Panc1 (cell line): Measurements from ENCODE around the gene PGBD2. TPM values are rescaled to one million over a fixed set of nuclear protein-coding genes. Genes with fewer than 3 reads are reported as not detected.
"Not testable (repeated sequence)": the region's sequence is repeated elsewhere in the genome, so short reads cannot be mapped to it uniquely, and the experiment has no call there.

Experiments used
- ATAC-seq: fragments of 200-7000 bp; cut with Tn5 transposase; 2 replicates; pipeline ENCODE4 v1.9.1; 2020; ENCODE audit warnings: mild to moderate bottlenecking, moderate library complexity
- BruUV-seq: library from RNA; stranded (reverse); fragments of 400-500 nt; replicated peaks from 2 replicates; lab custom pipeline; 2021; lab: Mats Ljungman, UMichigan
- CTCF ChIA-PET: fragments of 300-600 bp; sonication (Branson Sonifier 250); formaldehyde crosslinking; loops from one replicate; lab custom pipeline; 2022; ENCODE audit warnings: antibody characterized with exemption; lab: Charles Lee
- POLR2A ChIA-PET: fragments of 300-600 bp; sonication (Branson Sonifier 250); formaldehyde crosslinking; loops from one replicate; lab custom pipeline; 2022; ENCODE audit warnings: antibody characterized with exemption; lab: Charles Lee
- DNase-seq: peaks from one replicate; pipeline ENCODE4 v3.0.0-alpha.2; 2010; ENCODE audit warnings: low read depth, low spot score
- H3K27ac ChIP-seq: 2 replicates; pipeline ENCODE4 v1.5.1; 2011; ENCODE audit warnings: mild to moderate bottlenecking, low read length, inconsistent platforms
- H3K27me3 ChIP-seq: fragments of 200-500 bp; sonication (Bioruptor generic); 2 replicates; pipeline ENCODE4 v1.6.0; 2014; ENCODE audit warnings: low read length, inconsistent platforms; ENCODE audit not compliant: control insufficient read depth, insufficient read depth
- H3K36me3 ChIP-seq: fragments of 200-500 bp; sonication (Bioruptor generic); 2 replicates; pipeline ENCODE4 v1.5.1; 2014; ENCODE audit warnings: inconsistent platforms, mild to moderate bottlenecking, low read length, moderate library complexity; ENCODE audit not compliant: control insufficient read depth, insufficient read depth
- H3K4me1 ChIP-seq: 2 replicates; pipeline ENCODE4 v1.5.1; 2011; ENCODE audit warnings: inconsistent platforms, mild to moderate bottlenecking, low read length, moderate library complexity; ENCODE audit not compliant: control insufficient read depth, insufficient read depth
- H3K4me3 ChIP-seq, 2 experiments: 2 replicates each; pipeline ENCODE4 v1.5.1; 2011 to 2012; ENCODE audit warnings: low read depth in 2 of 2, low read length in 2 of 2, mild to moderate bottlenecking in 2 of 2, inconsistent platforms in 1 of 2, moderate library complexity in 1 of 2
- H3K9me3 ChIP-seq: fragments of 200-500 bp; sonication (Bioruptor generic); 2 replicates; pipeline ENCODE4 v1.5.1; 2014; ENCODE audit warnings: low read depth, mild to moderate bottlenecking, inconsistent platforms, low read length, moderate library complexity; ENCODE audit not compliant: control insufficient read depth, insufficient read depth
- in situ Hi-C: cut with HindIII; loops from 2 replicates; pipeline ENCODE4 v1.10.0; 2016; ENCODE audit warnings: low sequenced_read_pairs, low pct_unique_long_range_greater_than_20kb
- intact Hi-C: fragments of 100-400 bp; cut with micrococcal nuclease; formaldehyde crosslinking; loops from one replicate; pipeline ENCODE4 v1.10.0; 2022; ENCODE audit not compliant: unreplicated experiment
- total RNA-seq: library from RNA; stranded (reverse); gene quantifications from one replicate; pipeline ENCODE4 v1.2.1, GENCODE V29; 2021; ENCODE audit not compliant: unreplicated experiment

Gene PGBD2
- total RNA-seq, 1 experiment from 2014 or later, result 7.1 TPM

- H3K9me3 ChIP-seq, H3K4me3 ChIP-seq, intact Hi-C loops, in situ Hi-C loops, H3K27me3 ChIP-seq, ATAC-seq, DNase-seq, POLR2A ChIA-PET, H3K36me3 ChIP-seq, H3K27ac ChIP-seq, CTCF ChIA-PET, H3K4me1 ChIP-seq, BruUV-seq: not testable (repeated sequence)
These were observed 38.3 kb downstream of the PGBD2 start for GRCh38 chr1:248944134-248944999.

- H3K9me3 ChIP-seq, H3K36me3 ChIP-seq, H3K27me3 ChIP-seq, ATAC-seq, H3K4me3 ChIP-seq, intact Hi-C loops, BruUV-seq, POLR2A ChIA-PET, H3K27ac ChIP-seq, in situ Hi-C loops, CTCF ChIA-PET, DNase-seq, H3K4me1 ChIP-seq: not testable (repeated sequence)
These were observed 39.0 kb downstream of the PGBD2 start for GRCh38 chr1:248945000-248945423.

GRCh38 chr1:248945453-248945852 is 39.4 kb downstream of the PGBD2 start:
- H3K27ac ChIP-seq, CTCF ChIA-PET, H3K4me3 ChIP-seq, BruUV-seq, POLR2A ChIA-PET, H3K27me3 ChIP-seq, H3K9me3 ChIP-seq, H3K4me1 ChIP-seq, intact Hi-C loops, in situ Hi-C loops, DNase-seq, H3K36me3 ChIP-seq: not testable (repeated sequence)
- ATAC-seq, result peak; percentile 45; the same call in 1 of the 2 replicates

GRCh38 chr1:248945856-248946416 is 39.9 kb downstream of the PGBD2 start:
- H3K27ac ChIP-seq, H3K27me3 ChIP-seq, H3K4me3 ChIP-seq, POLR2A ChIA-PET, H3K36me3 ChIP-seq, BruUV-seq, DNase-seq, H3K4me1 ChIP-seq, H3K9me3 ChIP-seq, intact Hi-C loops, in situ Hi-C loops, CTCF ChIA-PET: not testable (repeated sequence)
- peak; percentile 78 for ATAC-seq

Other genes with a start within 250 kb of the PGBD2 start
- not detected for gene OR14I1, start 203.5 kb upstream of the PGBD2 start, total RNA-seq
- gene LYPD8, start 150.5 kb upstream of the PGBD2 start, total RNA-seq, result not detected
- 23.9 TPM for gene SH3BP5L, start 80.3 kb upstream of the PGBD2 start, total RNA-seq
- 36.2 TPM for gene ZNF672, start 68.0 kb upstream of the PGBD2 start, total RNA-seq
- 62.3 TPM for gene ZNF692, start 47.1 kb upstream of the PGBD2 start, total RNA-seq